ENCODE measurements around the gene DCDC2. TPM values are rescaled to one million over a fixed set of nuclear protein-coding genes. Genes with fewer than 3 reads are reported as not detected.

The DCDC2 gene
- total and polyA plus RNA-seq, 4 experiments from 2014 or later: 0.44 to 0.47 TPM; not detected in 2

DNA sequence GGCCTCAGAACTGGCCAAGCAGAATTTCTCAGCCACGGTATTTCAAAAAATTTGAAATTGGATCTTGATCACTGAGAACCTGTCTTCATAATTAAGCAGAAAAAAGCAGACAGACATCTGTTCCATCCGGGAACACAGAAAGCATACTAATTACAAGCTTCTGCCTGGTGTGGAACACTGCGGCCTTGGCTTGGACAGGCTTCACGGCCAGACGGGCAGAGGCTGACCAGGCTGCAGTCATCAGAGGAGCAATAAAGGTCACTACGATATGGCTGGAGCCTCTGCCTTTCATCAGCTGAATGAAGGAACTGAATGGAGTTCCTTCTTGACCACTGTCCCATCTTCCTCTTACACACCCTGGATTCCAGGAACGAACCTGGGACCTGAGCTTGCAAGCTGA is 235.7 kb downstream of the DCDC2 start:
- Mint-ChIP-seq H3K36me3 (no peaks in the 10 kb centered on the region), H3K4me3 (no peak overlapping the region), H3K27ac (no peak overlapping the region), H3K4me1 (peaks cover 0 to 5% (median 1%) of the 10 kb centered on the region in 4 donors), H3K9me3 (peaks cover 0 to 15% (median 2%) of the 10 kb centered on the region in 8 donors), H3K27me3 (peaks cover 6 to 16% of the 10 kb centered on the region in 2 donors)
- Histone ChIP-seq H3K4me3 (ENCODE audit: low read length in 2 of 2) (no peak overlapping the region), H3K27ac (ENCODE audit: low read depth, low read length) (no peak overlapping the region), H3K9me3 (ENCODE audit: control insufficient read depth in 1 of 2, low read length in 2 of 2) (no peaks in the 10 kb centered on the region), H3K36me3 (ENCODE audit: insufficient read depth, low read length) (no peaks in the 10 kb centered on the region), H3K27me3 (ENCODE audit: insufficient read depth, low read length) (no peaks in the 10 kb centered on the region), H3K4me1 (ENCODE audit: insufficient read depth, low read length) (no peaks in the 10 kb centered on the region)
- no peak for DNase-seq
- ChIA-PET CTCF (ENCODE audit: partially characterized antibody) (no interaction called here), POLR2A (ENCODE audit: partially characterized antibody) (no interaction called here)
- intact Hi-C loops (cut with micrococcal nuclease): no loop called here

Other genes starting within 250 kb of the DCDC2 start
- gene NRSN1, start 231.8 kb downstream of the DCDC2 start, total RNA-seq: not detected
- not detected for gene NRSN1, start 231.8 kb downstream of the DCDC2 start, polyA plus RNA-seq
- 10 to 100 TPM; 22.6 to 24.3 TPM for gene MRS2, start 44.9 kb upstream of the DCDC2 start, total RNA-seq
- 10 to 100 TPM; 19.0 to 27.1 TPM for gene MRS2, start 44.9 kb upstream of the DCDC2 start, polyA plus RNA-seq
- gene GPLD1, start 131.5 kb upstream of the DCDC2 start, total RNA-seq: 1 to 10 TPM in 1 of 2 experiments, under 1 TPM in 1; 0.49 to 1.4 TPM
- under 1 TPM in 1 of 2 donors, not detected in 1; 0.30 TPM for gene GPLD1, start 131.5 kb upstream of the DCDC2 start, polyA plus RNA-seq
- 10 to 100 TPM; 13.0 to 13.9 TPM for gene ALDH5A1, start 136.9 kb upstream of the DCDC2 start, total RNA-seq
- 10 to 100 TPM in 1 of 2 donors, 1 to 10 TPM in 1; 8.5 to 10.2 TPM for gene ALDH5A1, start 136.9 kb upstream of the DCDC2 start, polyA plus RNA-seq